Smooth muscle cell of the umbilical artery (primary cell): ENCODE measurements around the gene GAGE12F. TPM values are rescaled to one million over a fixed set of nuclear protein-coding genes. Genes with fewer than 3 reads are reported as not detected.

ENCODE experiments used
- total RNA-seq: library from RNA; depleted of rRNA; stranded (reverse); fragments of >200 nt; gene quantifications from 2 replicates; pipeline ENCODE4 v1.2.3, GENCODE V29; 2014

GAGE12F gene
- total RNA-seq: not detected in 2 replicates

DNA sequence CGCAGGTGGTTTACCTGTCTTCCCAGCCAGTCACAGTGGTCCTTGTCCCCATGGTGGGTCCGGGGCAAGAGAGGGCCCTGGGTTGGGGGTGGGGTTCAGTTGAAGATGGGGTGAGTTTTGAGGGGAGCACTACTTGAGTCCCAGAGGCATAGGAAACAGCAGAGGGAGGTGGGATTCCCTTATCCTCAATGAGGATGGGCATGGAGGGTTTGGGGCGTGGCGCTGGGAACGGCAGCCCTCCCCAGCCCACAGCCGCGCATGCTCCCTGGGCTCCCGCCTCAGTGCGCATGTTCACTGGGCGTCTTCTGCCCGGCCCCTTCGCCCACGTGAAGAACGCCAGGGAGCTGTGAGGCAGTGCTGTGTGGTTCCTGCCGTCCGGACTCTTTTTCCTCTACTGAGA lies at the start of gene GAGE12F:
TSS of gene GAGE12F (plus strand) at position 301 of the 400 bp plus-strand sequence. CDS start 1,155 bp downstream, outside the sequence.

DNA sequence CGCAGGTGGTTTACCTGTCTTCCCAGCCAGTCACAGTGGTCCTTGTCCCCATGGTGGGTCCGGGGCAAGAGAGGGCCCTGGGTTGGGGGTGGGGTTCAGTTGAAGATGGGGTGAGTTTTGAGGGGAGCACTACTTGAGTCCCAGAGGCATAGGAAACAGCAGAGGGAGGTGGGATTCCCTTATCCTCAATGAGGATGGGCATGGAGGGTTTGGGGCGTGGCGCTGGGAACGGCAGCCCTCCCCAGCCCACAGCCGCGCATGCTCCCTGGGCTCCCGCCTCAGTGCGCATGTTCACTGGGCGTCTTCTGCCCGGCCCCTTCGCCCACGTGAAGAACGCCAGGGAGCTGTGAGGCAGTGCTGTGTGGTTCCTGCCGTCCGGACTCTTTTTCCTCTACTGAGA lies 28.8 kb upstream of the GAGE12F start, which contains the start of gene GAGE12C:
TSS of gene GAGE12C (plus strand) at position 301 of the 400 bp plus-strand sequence. CDS start 1,155 bp downstream, outside the sequence.

DNA sequence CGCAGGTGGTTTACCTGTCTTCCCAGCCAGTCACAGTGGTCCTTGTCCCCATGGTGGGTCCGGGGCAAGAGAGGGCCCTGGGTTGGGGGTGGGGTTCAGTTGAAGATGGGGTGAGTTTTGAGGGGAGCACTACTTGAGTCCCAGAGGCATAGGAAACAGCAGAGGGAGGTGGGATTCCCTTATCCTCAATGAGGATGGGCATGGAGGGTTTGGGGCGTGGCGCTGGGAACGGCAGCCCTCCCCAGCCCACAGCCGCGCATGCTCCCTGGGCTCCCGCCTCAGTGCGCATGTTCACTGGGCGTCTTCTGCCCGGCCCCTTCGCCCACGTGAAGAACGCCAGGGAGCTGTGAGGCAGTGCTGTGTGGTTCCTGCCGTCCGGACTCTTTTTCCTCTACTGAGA lies 19.2 kb upstream of the GAGE12F start, which contains the start of gene GAGE12D:
TSS of gene GAGE12D (plus strand) at position 301 of the 400 bp plus-strand sequence. CDS start 1,155 bp downstream, outside the sequence.

DNA sequence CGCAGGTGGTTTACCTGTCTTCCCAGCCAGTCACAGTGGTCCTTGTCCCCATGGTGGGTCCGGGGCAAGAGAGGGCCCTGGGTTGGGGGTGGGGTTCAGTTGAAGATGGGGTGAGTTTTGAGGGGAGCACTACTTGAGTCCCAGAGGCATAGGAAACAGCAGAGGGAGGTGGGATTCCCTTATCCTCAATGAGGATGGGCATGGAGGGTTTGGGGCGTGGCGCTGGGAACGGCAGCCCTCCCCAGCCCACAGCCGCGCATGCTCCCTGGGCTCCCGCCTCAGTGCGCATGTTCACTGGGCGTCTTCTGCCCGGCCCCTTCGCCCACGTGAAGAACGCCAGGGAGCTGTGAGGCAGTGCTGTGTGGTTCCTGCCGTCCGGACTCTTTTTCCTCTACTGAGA lies 9.7 kb upstream of the GAGE12F start, which contains the start of gene GAGE12E:
TSS of gene GAGE12E (plus strand) at position 301 of the 400 bp plus-strand sequence. CDS start 1,155 bp downstream, outside the sequence.

GRCh38 chrX:49570100-49570499 lies 9.5 kb downstream of the GAGE12F start, which contains the start of gene GAGE12G:
Gene GAGE12G, plus strand, starts transcription at chrX:49570400. Its CDS starts 1,155 bp downstream, at chrX:49571555.

GRCh38 chrX:49579649-49580048 lies 19.0 kb downstream of the GAGE12F start, which contains the start of gene GAGE12H:
Gene GAGE12H, plus strand, starts transcription at chrX:49579949. Its CDS starts 1,155 bp downstream, at chrX:49581104.

DNA sequence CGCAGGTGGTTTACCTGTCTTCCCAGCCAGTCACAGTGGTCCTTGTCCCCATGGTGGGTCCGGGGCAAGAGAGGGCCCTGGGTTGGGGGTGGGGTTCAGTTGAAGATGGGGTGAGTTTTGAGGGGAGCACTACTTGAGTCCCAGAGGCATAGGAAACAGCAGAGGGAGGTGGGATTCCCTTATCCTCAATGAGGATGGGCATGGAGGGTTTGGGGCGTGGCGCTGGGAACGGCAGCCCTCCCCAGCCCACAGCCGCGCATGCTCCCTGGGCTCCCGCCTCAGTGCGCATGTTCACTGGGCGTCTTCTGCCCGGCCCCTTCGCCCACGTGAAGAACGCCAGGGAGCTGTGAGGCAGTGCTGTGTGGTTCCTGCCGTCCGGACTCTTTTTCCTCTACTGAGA lies 28.6 kb downstream of the GAGE12F start, which contains the start of gene GAGE2A:
TSS of gene GAGE2A (plus strand) at position 301 of the 400 bp plus-strand sequence. CDS start 1,155 bp downstream, outside the sequence.

GRCh38 chrX:49598720-49599119 lies 38.1 kb downstream of the GAGE12F start, which contains the start of gene GAGE1:
Gene GAGE1, plus strand, starts transcription at chrX:49599020. Its CDS starts 1,155 bp downstream, at chrX:49600175.

Other genes with a start within 250 kb of the GAGE12F start
- not detected in 2 replicates for gene GAGE12J, start 238.8 kb upstream of the GAGE12F start, total RNA-seq
- not detected in 2 replicates for gene GAGE13, start 229.3 kb upstream of the GAGE12F start, total RNA-seq
- not detected in 2 replicates for gene GAGE12C, start 28.7 kb upstream of the GAGE12F start, total RNA-seq
- not detected in 2 replicates for gene GAGE12D, start 19.1 kb upstream of the GAGE12F start, total RNA-seq
- not detected in 2 replicates for gene GAGE12E, start 9.6 kb upstream of the GAGE12F start, total RNA-seq
- not detected in 2 replicates for gene GAGE12G, start 9.6 kb downstream of the GAGE12F start, total RNA-seq
- gene GAGE12H, start 19.1 kb downstream of the GAGE12F start, total RNA-seq: not detected in 2 replicates
- not detected in 2 replicates for gene GAGE2A, start 28.7 kb downstream of the GAGE12F start, total RNA-seq
- gene GAGE1, start 38.2 kb downstream of the GAGE12F start, total RNA-seq: not detected in 2 replicates
- not detected in 2 replicates for gene PAGE1, start 135.1 kb downstream of the GAGE12F start, total RNA-seq